ENCODE data around the gene MBD5.

The MBD5 gene

GRCh38 chr2:148237911-148238310, 217.0 kb downstream of the MBD5 start:
- FAIRE-seq, result no peak

- FAIRE-seq, result no peak
These were observed 217.7 kb downstream of the MBD5 start for GRCh38 chr2:148238561-148238960.

- no peak for FAIRE-seq
These were observed 219.9 kb downstream of the MBD5 start for GRCh38 chr2:148240838-148241237.

GRCh38 chr2:148244593-148245292, 223.9 kb downstream of the MBD5 start:
- FAIRE-seq, result no peak

GRCh38 chr2:148251993-148252392, 231.1 kb downstream of the MBD5 start:
- FAIRE-seq, result no peak

- no peak for FAIRE-seq
These were observed 231.8 kb downstream of the MBD5 start for GRCh38 chr2:148252646-148253045.

GRCh38 chr2:148253685-148254084, 232.8 kb downstream of the MBD5 start:
- FAIRE-seq, result no peak

GRCh38 chr2:148255929-148256328, 235.0 kb downstream of the MBD5 start:
- FAIRE-seq, result no peak

GRCh38 chr2:148257276-148257675, 236.4 kb downstream of the MBD5 start:
- no peak for FAIRE-seq

- FAIRE-seq, result no peak
These were observed 237.2 kb downstream of the MBD5 start for GRCh38 chr2:148258124-148258523.

- FAIRE-seq, result no peak
These were observed 238.8 kb downstream of the MBD5 start for GRCh38 chr2:148259674-148260073.

GRCh38 chr2:148263890-148264289, 243.0 kb downstream of the MBD5 start:
- no peak for FAIRE-seq

GRCh38 chr2:148273158-148273691, 252.3 kb downstream of the MBD5 start:
- FAIRE-seq, result no peak

- FAIRE-seq, result no peak
These were observed 258.3 kb downstream of the MBD5 start for GRCh38 chr2:148279216-148279615.

- FAIRE-seq, result no peak
These were observed 261.3 kb downstream of the MBD5 start for GRCh38 chr2:148282201-148282600.

- no peak for FAIRE-seq
These were observed 271.5 kb downstream of the MBD5 start for GRCh38 chr2:148292431-148292830.

- FAIRE-seq, result no peak
These were observed 277.3 kb downstream of the MBD5 start for GRCh38 chr2:148298196-148298595.

GRCh38 chr2:148299616-148300015, 278.7 kb downstream of the MBD5 start:
- no peak for FAIRE-seq

GRCh38 chr2:148300544-148300943, 279.7 kb downstream of the MBD5 start:
- no peak for FAIRE-seq

- no peak for FAIRE-seq
These were observed 280.5 kb downstream of the MBD5 start for GRCh38 chr2:148301362-148301761.

GRCh38 chr2:148302526-148302925, 281.6 kb downstream of the MBD5 start:
- no peak for FAIRE-seq

- no peak for FAIRE-seq
These were observed 282.3 kb downstream of the MBD5 start for GRCh38 chr2:148303161-148303560.

GRCh38 chr2:148305476-148305875, 284.6 kb downstream of the MBD5 start:
- no peak for FAIRE-seq

- FAIRE-seq, result no peak
These were observed 285.1 kb downstream of the MBD5 start for GRCh38 chr2:148306027-148306426.

GRCh38 chr2:148317598-148317997, 296.7 kb downstream of the MBD5 start:
- no peak for FAIRE-seq
